ENCODE results near the gene BLOC1S4.

GRCh38 chr4:6714954-6715353 is 1.0 kb upstream of the BLOC1S4 start:
- TF ChIP-seq, protein P1, sequence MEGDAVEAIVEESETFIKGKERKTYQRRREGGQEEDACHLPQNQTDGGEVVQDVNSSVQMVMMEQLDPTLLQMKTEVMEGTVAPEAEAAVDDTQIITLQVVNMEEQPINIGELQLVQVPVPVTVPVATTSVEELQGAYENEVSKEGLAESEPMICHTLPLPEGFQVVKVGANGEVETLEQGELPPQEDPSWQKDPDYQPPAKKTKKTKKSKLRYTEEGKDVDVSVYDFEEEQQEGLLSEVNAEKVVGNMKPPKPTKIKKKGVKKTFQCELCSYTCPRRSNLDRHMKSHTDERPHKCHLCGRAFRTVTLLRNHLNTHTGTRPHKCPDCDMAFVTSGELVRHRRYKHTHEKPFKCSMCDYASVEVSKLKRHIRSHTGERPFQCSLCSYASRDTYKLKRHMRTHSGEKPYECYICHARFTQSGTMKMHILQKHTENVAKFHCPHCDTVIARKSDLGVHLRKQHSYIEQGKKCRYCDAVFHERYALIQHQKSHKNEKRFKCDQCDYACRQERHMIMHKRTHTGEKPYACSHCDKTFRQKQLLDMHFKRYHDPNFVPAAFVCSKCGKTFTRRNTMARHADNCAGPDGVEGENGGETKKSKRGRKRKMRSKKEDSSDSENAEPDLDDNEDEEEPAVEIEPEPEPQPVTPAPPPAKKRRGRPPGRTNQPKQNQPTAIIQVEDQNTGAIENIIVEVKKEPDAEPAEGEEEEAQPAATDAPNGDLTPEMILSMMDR (conservative IDR thresholded peaks at IDR 0.05; ENCODE audit: low read depth in 2 of 2), result no peak
- TF ChIP-seq, protein P2, sequence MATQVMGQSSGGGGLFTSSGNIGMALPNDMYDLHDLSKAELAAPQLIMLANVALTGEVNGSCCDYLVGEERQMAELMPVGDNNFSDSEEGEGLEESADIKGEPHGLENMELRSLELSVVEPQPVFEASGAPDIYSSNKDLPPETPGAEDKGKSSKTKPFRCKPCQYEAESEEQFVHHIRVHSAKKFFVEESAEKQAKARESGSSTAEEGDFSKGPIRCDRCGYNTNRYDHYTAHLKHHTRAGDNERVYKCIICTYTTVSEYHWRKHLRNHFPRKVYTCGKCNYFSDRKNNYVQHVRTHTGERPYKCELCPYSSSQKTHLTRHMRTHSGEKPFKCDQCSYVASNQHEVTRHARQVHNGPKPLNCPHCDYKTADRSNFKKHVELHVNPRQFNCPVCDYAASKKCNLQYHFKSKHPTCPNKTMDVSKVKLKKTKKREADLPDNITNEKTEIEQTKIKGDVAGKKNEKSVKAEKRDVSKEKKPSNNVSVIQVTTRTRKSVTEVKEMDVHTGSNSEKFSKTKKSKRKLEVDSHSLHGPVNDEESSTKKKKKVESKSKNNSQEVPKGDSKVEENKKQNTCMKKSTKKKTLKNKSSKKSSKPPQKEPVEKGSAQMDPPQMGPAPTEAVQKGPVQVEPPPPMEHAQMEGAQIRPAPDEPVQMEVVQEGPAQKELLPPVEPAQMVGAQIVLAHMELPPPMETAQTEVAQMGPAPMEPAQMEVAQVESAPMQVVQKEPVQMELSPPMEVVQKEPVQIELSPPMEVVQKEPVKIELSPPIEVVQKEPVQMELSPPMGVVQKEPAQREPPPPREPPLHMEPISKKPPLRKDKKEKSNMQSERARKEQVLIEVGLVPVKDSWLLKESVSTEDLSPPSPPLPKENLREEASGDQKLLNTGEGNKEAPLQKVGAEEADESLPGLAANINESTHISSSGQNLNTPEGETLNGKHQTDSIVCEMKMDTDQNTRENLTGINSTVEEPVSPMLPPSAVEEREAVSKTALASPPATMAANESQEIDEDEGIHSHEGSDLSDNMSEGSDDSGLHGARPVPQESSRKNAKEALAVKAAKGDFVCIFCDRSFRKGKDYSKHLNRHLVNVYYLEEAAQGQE (IDR thresholded peaks at IDR 0.05; ENCODE audit: unreplicated experiment), result no peak
- no peak for TF ChIP-seq POLR2AphosphoS5 (IDR thresholded peaks at IDR 0.05; ENCODE audit: low read depth)
- TF ChIP-seq EZH2 (IDR thresholded peaks at IDR 0.05; ENCODE audit: low read depth, unreplicated experiment), result no peak
- TF ChIP-seq NANOG (IDR thresholded peaks at IDR 0.05; ENCODE audit: borderline replicate concordance), result no peak
- TF ChIP-seq CREB1 (CRISPR knock-in tag; IDR thresholded peaks at IDR 0.05; ENCODE audit: low read depth), result no peak
- TF ChIP-seq EZH2phosphoT487 (IDR thresholded peaks at IDR 0.05; ENCODE audit: unreplicated experiment), result no peak
- TF ChIP-seq ETS1 (IDR thresholded peaks at IDR 0.05), result no peak
- TF ChIP-seq ZNF462 (CRISPR knock-in tag; IDR thresholded peaks at IDR 0.05), result no peak

Measured in GM23338 (cell line).